Caco-2 (cell line): Measurements from ENCODE around the gene LPAR1. TPM values are rescaled to one million over a fixed set of nuclear protein-coding genes. Genes with fewer than 3 reads are reported as not detected.
A peak's percentile ranks its signal among the peaks of the same experiment; 100 is the strongest.
"Not testable (repeated sequence)": the region's sequence is repeated elsewhere in the genome, so short reads cannot be mapped to it uniquely, and the experiment has no call there.

Experiments used
- BruUV-seq: library from RNA; stranded (reverse); fragments of 400-500 nt; replicated peaks from 2 replicates; lab custom pipeline; 2021; lab: Mats Ljungman, UMichigan
- CTCF ChIA-PET: fragments of 300-600 bp; sonication (Branson Sonifier 250); formaldehyde crosslinking; loops from one replicate; lab custom pipeline; 2022; ENCODE audit warnings: antibody characterized with exemption; lab: Charles Lee
- POLR2A ChIA-PET: fragments of 300-600 bp; sonication (Branson Sonifier 250); formaldehyde crosslinking; loops from one replicate; lab custom pipeline; 2022; ENCODE audit warnings: antibody characterized with exemption; lab: Charles Lee
- DNase-seq, 2 experiments: peaks; one replicate each; pipeline versions ENCODE4 v3.0.0 to v3.0.0-alpha.2; 2020 to 2022
- H3K27me3 ChIP-seq: replicated peaks from 2 replicates; pipeline ENCODE4 v1.6.0; 2011; ENCODE audit warnings: low read length; ENCODE audit not compliant: control insufficient read depth, insufficient read depth
- H3K36me3 ChIP-seq: 2 replicates; pipeline ENCODE4 v1.5.1; 2011; ENCODE audit warnings: low read length; ENCODE audit not compliant: control insufficient read depth, insufficient read depth
- H3K4me1 ChIP-seq: fragments of 250-450 bp; sonication (Bioruptor Pico); 2 replicates; pipeline ENCODE4 v1.5.1; 2020; ENCODE audit warnings: mild to moderate bottlenecking
- H3K4me3 ChIP-seq: 2 replicates; pipeline ENCODE4 v1.5.1; 2011; ENCODE audit warnings: low read depth, mild to moderate bottlenecking, control low read depth, low read length
- H3K9me3 ChIP-seq: fragments of 250-450 bp; sonication (Bioruptor Pico); 2 replicates; pipeline ENCODE4 v1.5.1; 2020; ENCODE audit warnings: mild to moderate bottlenecking, moderate library complexity
- H3K27ac Mint-ChIP-seq: one replicate; pipeline ENCODE4 v1.8.0; 2022; ENCODE audit warnings: mixed read lengths; ENCODE audit not compliant: unreplicated experiment
- H3K27me3 Mint-ChIP-seq: one replicate; pipeline ENCODE4 v1.8.0; 2022; ENCODE audit warnings: mixed read lengths; ENCODE audit not compliant: insufficient read depth, unreplicated experiment
- H3K36me3 Mint-ChIP-seq: one replicate; pipeline ENCODE4 v1.8.0; 2022; ENCODE audit warnings: mild to moderate bottlenecking, mixed read lengths; ENCODE audit not compliant: insufficient read depth, unreplicated experiment
- H3K4me1 Mint-ChIP-seq: one replicate; pipeline ENCODE4 v1.8.0; 2022; ENCODE audit warnings: low read depth, mixed read lengths; ENCODE audit not compliant: unreplicated experiment
- H3K4me3 Mint-ChIP-seq: one replicate; pipeline ENCODE4 v1.8.0; 2022; ENCODE audit warnings: mild to moderate bottlenecking, moderate library complexity, mixed read lengths; ENCODE audit not compliant: unreplicated experiment
- H3K9me3 Mint-ChIP-seq: one replicate; pipeline ENCODE4 v1.8.0; 2022; ENCODE audit warnings: mixed read lengths; ENCODE audit not compliant: unreplicated experiment
- intact Hi-C: fragments of 100-400 bp; cut with micrococcal nuclease; formaldehyde crosslinking; loops from one replicate; pipeline ENCODE4 v1.10.0; 2022; ENCODE audit not compliant: unreplicated experiment
- total RNA-seq: library from RNA; stranded (reverse); gene quantifications from 2 replicates; pipeline ENCODE4 v1.2.3, GENCODE V29; 2022
- TF ChIP-seq, protein P1 (sequence below), 2 experiments: fragments of 200-600 bp in 1 of 2; IDR thresholded peaks; 1 replicate in 1 of 2; 2 replicates in 1 of 2; pipeline versions ENCODE4 v1.5.1 to v1.8.0; 2011 to 2022; ENCODE audit warnings: antibody characterized with exemption in 1 of 2, control low read depth in 1 of 2, inconsistent platforms in 1 of 2, low read depth in 1 of 2, low read length in 1 of 2, mild to moderate bottlenecking in 1 of 2, moderate library complexity in 1 of 2; ENCODE audit not compliant: insufficient read depth in 1 of 2, severe bottlenecking in 1 of 2, unreplicated experiment in 1 of 2

Gene LPAR1
- total RNA-seq, 1 experiment from 2014 or later: 20.3 TPM

- Mint-ChIP-seq H3K36me3 (no peaks in the 10 kb centered on the region), H3K4me1 (peaks cover 36% of the 10 kb centered on the region), H3K9me3 (peaks cover 45% of the 10 kb centered on the region), H3K27me3 (no peaks in the 10 kb centered on the region), H3K4me3 (no peak overlapping the region), H3K27ac (no peak overlapping the region)
- no peak for DNase-seq
- Histone ChIP-seq H3K36me3 (no peaks in the 10 kb centered on the region), H3K27me3 (no peaks in the 10 kb centered on the region), H3K4me1 (peaks cover 37% of the 10 kb centered on the region), H3K9me3 (peaks cover 8% of the 10 kb centered on the region; the same call in 1 of the 2 replicates), H3K4me3 (no peak overlapping the region)
- TF ChIP-seq, protein P1, sequence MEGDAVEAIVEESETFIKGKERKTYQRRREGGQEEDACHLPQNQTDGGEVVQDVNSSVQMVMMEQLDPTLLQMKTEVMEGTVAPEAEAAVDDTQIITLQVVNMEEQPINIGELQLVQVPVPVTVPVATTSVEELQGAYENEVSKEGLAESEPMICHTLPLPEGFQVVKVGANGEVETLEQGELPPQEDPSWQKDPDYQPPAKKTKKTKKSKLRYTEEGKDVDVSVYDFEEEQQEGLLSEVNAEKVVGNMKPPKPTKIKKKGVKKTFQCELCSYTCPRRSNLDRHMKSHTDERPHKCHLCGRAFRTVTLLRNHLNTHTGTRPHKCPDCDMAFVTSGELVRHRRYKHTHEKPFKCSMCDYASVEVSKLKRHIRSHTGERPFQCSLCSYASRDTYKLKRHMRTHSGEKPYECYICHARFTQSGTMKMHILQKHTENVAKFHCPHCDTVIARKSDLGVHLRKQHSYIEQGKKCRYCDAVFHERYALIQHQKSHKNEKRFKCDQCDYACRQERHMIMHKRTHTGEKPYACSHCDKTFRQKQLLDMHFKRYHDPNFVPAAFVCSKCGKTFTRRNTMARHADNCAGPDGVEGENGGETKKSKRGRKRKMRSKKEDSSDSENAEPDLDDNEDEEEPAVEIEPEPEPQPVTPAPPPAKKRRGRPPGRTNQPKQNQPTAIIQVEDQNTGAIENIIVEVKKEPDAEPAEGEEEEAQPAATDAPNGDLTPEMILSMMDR (IDR thresholded peaks at IDR 0.05; ENCODE audit: insufficient read depth in 1 of 2, low read depth in 1 of 2, low read length in 1 of 2, severe bottlenecking in 1 of 2, unreplicated experiment in 1 of 2): no peak
- no TSS peak for BruUV-seq
- CTCF ChIA-PET: no interaction called here
- POLR2A ChIA-PET: no interaction called here
- intact Hi-C loops: no loop called here
These were observed 205.3 kb downstream of the LPAR1 start for GRCh38 chr9:110832926-110833325.

DNA sequence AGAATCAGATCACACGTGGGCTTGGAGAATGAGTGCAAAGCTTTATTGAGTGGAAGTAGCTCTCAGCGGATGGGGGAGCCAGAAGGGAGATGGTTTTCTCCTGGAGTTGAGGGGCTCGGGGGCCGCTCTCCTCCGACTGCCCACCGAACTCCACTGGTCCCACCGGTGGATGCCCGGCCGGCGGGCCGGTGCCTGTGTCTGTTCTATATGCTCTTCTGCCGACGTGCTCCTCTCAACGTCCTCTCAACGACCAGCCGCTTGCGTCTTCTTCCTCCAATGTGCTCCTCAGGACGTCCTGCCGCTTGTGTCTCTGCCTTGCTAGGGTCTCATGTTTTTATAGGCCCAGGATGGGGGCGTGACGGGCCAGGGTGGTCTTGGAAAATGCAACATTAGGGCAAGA is 207.8 kb downstream of the LPAR1 start:
- Mint-ChIP-seq H3K36me3 (no peaks in the 10 kb centered on the region), H3K27me3 (no peaks in the 10 kb centered on the region), H3K27ac (peak overlapping the region; percentile 86), H3K4me3 (no peak overlapping the region), H3K9me3 (peaks cover 28% of the 10 kb centered on the region), H3K4me1 (peaks cover 32% of the 10 kb centered on the region)
- intact Hi-C loops: no loop called here
- BruUV-seq: no TSS peak
- DNase-seq: no peak
- CTCF ChIA-PET: no interaction called here
- H3K36me3 ChIP-seq: no peaks in the 10 kb centered on the region
- no peaks in the 10 kb centered on the region for H3K27me3 ChIP-seq
- peaks cover 13% of the 10 kb centered on the region; the same call in 1 of the 2 replicates for H3K9me3 ChIP-seq
- POLR2A ChIA-PET: no interaction called here
- peaks cover 38% of the 10 kb centered on the region for H3K4me1 ChIP-seq
- TF ChIP-seq, protein P1 (IDR thresholded peaks at IDR 0.05; ENCODE audit: insufficient read depth in 1 of 2, low read depth in 1 of 2, low read length in 1 of 2, severe bottlenecking in 1 of 2, unreplicated experiment in 1 of 2): no peak
- no peak overlapping the region for H3K4me3 ChIP-seq

- no peaks in the 10 kb centered on the region for H3K36me3 ChIP-seq
- DNase-seq: no peak
- H3K4me3 ChIP-seq: no peak overlapping the region
- intact Hi-C loops: loop anchor here (5.0 to 10.0 kb wide), 3 partner anchors 84 to 209 kb away; partner anchors contain the start of gene LPAR1
- ChIA-PET CTCF (no interaction called here), POLR2A (no interaction called here)
- no peaks in the 10 kb centered on the region for H3K27me3 ChIP-seq
- Mint-ChIP-seq H3K27me3 (no peaks in the 10 kb centered on the region), H3K9me3 (peaks cover 49% of the 10 kb centered on the region), H3K27ac (peak overlapping the region; percentile 53), H3K4me3 (no peak overlapping the region), H3K4me1 (peaks cover 37% of the 10 kb centered on the region), H3K36me3 (no peaks in the 10 kb centered on the region)
- H3K4me1 ChIP-seq: peaks cover 30% of the 10 kb centered on the region
- H3K9me3 ChIP-seq: peaks cover 19% of the 10 kb centered on the region
- TF ChIP-seq, protein P1 (IDR thresholded peaks at IDR 0.05; ENCODE audit: insufficient read depth in 1 of 2, low read depth in 1 of 2, low read length in 1 of 2, severe bottlenecking in 1 of 2, unreplicated experiment in 1 of 2): no peak
- no TSS peak for BruUV-seq
These were observed 210.0 kb downstream of the LPAR1 start for GRCh38 chr9:110828264-110828663.

- H3K9me3 Mint-ChIP-seq: peaks cover 45% of the 10 kb centered on the region
- peak; percentile 87 to 91 for DNase-seq
- POLR2A ChIA-PET, BruUV-seq, H3K27me3 Mint-ChIP-seq, CTCF ChIA-PET, H3K36me3 ChIP-seq, H3K27me3 ChIP-seq, H3K4me3 ChIP-seq, H3K36me3 Mint-ChIP-seq: not testable (repeated sequence)
- H3K4me3 Mint-ChIP-seq: peak overlapping the region; percentile 63
- Histone ChIP-seq H3K4me1 (peaks cover 26% of the 10 kb centered on the region), H3K9me3 (peaks cover 19% of the 10 kb centered on the region)
- intact Hi-C loops: loop anchor here (1.0 to 10.0 kb wide), 6 partner anchors 9 to 211 kb away; partner anchors contain the start of gene LPAR1
- peaks cover 33% of the 10 kb centered on the region for H3K4me1 Mint-ChIP-seq
- peak overlapping the region; percentile 84 for H3K27ac Mint-ChIP-seq
These were observed 211.9 kb downstream of the LPAR1 start for GRCh38 chr9:110826400-110826799.
